HG03175 (cell line): ENCODE results near the gene DIAPH2.

Experiments
- ATAC-seq: cut with Tn5 transposase; IDR thresholded peaks from one replicate; pipeline ENCODE4 v1.9.1; 2021; ENCODE audit warnings: mild to moderate bottlenecking, moderate library complexity; ENCODE audit not compliant: unreplicated experiment

Gene DIAPH2

DNA sequence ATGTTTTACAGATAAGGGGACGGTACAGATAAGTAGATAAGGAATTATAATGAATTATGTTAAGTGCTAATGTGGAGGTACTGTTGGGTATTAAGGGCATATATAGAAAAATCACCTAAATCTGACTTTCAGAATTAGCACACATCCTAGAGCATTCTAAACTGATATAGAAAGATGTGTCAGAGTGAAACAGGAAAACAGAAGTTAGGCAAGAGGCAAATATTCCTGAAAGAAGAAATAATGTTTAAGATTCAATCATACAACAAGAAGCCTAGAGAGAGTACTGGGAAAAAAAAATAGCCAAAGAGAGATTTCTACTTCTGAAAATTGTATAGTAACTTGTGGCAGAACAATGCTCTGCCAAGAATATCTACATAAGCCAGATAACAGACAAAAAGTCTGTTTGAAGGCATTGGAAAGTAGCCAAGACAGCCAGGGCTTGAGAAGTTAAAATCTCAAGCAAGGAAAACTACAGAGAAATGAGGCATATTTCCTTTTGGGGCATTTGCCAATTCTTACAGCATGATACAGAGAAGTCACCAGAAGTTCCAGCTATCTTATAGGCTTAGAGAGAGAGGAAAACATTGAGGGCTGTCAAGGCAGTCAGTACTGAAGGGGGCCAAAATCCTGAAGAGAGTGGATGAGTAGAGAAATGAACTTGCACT lies 845.0 kb downstream of the DIAPH2 start:
- ATAC-seq = no peak

DNA sequence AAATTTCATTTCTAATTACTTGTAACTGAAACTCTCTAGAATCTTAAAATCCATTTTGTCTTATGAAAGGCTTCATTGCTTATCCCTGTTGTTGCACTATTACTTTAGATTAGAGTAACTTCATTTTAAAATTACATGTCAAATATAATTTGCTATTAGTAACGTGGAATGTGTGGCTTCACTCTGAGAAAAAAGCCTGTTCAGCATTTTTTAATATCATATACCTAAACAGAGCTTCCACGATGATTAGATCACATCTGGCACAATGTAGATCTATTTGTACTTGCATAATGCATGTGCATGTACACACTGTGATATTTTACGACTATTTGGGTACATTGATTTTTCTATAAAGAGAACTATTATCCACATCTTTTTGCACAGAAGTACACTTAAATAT lies 847.2 kb downstream of the DIAPH2 start:
- ATAC-seq = no peak

- no peak for ATAC-seq
Observed at GRCh38 chrX:97538745-97539144, 854.1 kb downstream of the DIAPH2 start.

DNA sequence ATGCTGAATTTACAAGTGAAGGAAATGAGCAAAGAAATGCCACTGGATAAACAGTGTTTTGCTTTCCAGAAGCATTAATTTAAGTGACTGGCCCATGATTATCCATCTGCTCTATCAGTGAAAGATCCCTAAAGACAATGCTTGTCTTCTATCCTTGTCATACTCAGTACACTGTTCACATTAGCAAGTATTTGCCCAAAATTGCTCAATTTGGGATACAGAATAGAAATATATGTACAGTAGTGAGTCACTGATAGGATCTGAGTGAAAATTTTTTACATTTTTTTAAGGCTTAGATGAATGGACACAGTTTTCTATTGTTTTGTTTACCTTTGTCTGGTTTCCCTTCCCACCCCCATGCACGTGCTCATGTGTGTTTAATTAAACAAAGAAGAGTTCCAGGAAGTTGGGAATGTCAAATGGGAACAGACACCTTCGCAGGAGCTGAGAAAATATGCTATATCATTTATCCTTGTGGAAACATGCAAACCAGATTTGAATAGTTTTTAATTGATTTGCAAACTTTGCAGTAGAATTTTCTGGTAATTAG lies 855.4 kb downstream of the DIAPH2 start:
- no peak for ATAC-seq

DNA sequence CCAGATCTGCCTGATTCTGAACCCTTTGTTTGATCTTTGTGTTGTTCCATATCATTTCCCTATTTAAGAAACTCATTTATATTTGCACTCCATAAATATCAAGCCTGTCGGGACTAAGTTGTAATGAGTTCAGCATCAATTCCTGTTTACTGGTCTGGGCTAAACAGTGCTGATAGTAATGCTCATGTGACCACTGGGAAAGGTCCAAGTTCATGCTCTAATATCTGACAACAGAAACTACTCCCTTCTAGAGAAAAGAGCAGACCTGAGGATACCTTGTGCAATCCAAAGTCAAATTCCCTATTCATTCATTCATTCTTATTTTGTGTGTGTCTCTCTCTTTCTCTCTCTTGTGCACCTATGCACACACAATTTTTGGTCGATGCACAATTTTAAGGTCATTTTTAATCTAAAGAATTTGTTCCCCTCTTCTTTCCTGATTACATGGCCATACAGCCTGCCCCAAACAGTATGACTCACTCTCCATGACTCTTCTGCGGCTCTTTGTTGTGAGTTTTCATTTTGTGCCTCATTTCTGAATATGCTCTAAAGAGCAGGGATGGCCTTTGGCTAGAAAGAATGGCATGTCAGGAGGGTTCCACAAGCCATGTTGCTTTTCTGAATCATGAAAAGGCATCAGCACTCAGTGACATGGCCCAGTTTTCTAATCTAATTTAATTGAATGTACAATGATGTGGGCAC lies 863.4 kb downstream of the DIAPH2 start:
- no peak for ATAC-seq

DNA sequence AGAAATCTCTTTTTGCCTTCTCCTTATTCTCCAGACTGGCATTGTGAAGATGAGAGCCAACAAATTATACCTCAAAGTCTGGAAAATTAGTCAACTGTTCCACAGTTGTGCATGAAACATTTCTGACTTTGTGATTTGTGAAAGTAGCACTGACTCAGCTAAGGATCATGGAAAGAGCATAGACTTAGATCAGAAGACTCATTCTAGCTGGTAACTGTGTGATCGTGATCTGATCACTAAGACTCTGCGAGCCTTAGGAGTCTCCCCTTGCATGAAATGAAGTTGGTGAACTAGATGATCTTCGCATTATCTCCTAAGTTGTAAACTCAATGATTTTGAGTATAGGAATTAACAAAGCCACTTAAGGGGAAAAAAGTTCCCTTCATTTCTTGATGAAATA lies 867.2 kb downstream of the DIAPH2 start:
- ATAC-seq = no peak

- no peak for ATAC-seq
Observed at GRCh38 chrX:97553833-97554232, 869.2 kb downstream of the DIAPH2 start.

GRCh38 chrX:97556359-97556758 lies 871.7 kb downstream of the DIAPH2 start:
- no peak for ATAC-seq

- peak; percentile 99 for ATAC-seq
Observed at GRCh38 chrX:97563531-97564133, 879.0 kb downstream of the DIAPH2 start.

DNA sequence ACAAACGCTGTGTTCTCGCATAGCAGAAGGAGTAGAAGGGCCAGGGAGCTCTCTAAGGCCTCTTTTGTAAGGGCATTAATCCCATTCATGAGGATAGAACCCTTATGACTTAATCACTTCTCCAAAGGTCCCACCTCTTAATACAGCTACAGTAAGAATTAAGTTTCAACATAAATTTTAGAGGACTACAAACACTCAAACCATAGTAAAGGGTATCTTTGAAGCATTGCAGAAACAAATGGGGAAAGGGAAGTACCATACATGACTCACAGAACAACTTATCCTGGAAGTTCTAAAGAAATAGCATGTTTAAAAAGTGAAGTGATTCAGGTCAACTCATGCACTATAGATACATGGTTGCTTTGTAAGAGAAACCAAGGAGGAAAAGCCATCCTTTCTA lies 879.9 kb downstream of the DIAPH2 start:
- no peak for ATAC-seq

GRCh38 chrX:97587171-97587570 lies 902.5 kb downstream of the DIAPH2 start:
- ATAC-seq = no peak

DNA sequence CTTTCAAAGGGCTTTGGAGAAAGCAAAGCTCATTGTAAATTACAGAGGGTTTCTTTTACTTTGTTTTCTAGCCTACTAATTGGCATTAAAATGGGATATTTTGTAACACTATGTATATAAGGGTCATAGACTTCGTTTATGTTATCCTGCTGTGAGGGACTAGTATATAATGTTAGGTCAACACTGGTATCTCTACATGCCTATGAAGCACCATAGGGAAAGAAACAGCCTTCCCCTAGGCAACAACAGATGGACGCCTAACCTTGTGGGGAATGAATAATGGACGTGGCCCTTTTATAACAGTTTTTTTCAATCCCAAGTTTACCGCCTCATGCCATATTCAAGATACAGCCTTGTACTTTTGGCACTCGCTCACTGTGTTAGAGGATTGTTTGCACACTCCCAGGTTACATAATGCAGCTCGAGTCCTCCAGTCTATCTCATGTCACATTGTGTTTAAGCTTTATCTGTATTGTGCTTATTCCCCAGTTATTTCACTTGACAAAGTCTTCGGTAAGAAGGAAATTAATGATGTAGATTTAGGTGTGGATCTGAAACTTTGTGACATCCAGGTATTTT lies 910.1 kb downstream of the DIAPH2 start:
- ATAC-seq = no peak

DNA sequence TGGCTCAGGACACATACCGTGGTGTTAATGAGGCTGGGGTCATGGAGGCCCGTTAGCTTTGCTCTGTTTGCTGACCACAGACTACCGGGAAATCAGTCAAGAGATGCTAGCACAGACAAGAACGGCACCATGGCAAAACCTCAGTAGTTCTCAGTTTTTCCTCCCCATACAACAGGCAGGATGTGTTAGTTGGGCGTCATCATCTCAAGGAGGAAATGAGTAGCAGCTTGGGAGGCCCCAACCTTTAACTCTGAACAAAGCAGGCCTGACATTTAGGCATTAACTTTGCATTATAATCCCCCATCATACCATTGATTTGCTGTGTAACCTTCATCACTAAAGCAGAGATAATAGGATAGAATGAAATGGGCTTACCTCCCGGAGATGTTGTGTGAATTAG lies 913.3 kb downstream of the DIAPH2 start:
- ATAC-seq = no peak

DNA sequence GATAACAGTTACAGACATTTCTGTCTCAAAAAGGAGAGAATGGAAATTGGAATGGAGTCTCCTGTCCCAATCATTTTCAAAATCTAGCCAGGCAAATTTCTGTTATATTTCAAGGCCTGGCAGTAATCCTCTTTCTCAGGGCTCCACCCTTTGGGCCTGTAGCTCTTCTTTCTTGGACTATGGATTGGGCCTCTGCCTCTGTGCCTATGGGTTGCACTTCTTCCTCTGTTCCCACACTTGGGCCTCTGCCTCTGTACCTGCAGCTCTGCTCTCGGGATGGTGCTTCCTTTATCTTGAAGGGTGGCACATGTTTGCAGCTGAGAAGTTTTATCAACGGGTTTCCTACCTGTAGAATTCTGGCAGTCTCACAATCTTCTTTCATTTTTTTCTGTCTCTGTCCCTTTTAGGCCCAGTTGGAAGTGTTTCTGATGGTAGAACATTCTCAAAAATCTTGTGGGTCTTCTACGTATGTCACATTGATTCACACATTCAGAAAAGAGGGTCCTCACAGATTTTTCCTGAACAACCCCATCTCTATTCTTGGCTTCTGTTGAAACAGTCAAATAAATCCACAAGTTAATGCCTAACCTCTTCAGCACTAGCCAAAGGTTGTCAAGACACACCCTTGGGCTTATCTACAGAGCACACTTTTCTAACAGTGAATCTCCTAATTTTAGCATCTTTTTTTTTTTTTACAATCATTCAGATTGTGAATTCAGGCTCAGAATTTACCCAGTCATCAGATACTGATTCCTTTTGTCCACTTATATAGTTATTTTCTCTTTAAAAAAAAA lies 918.0 kb downstream of the DIAPH2 start:
- no peak for ATAC-seq

GRCh38 chrX:97605271-97605670 lies 920.6 kb downstream of the DIAPH2 start:
- no peak for ATAC-seq

DNA sequence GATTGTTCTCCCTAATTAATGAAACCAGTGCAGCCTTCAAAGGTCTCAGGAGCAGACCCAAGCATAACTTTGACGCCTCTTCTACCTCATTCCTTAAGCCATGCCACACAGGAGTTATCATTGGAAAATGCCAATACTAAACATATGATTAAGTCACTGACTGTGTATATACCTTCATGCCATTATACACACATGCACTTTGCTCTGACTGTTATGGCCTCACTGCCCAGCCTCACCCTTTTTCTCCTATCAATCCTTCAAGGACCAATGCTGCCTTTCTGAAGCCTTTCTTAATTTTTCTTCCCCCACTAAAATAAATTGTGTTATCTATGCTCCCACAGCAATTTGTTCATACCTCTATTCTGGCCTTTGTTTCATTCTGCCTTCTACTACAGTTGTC lies 924.7 kb downstream of the DIAPH2 start:
- ATAC-seq = no peak

DNA sequence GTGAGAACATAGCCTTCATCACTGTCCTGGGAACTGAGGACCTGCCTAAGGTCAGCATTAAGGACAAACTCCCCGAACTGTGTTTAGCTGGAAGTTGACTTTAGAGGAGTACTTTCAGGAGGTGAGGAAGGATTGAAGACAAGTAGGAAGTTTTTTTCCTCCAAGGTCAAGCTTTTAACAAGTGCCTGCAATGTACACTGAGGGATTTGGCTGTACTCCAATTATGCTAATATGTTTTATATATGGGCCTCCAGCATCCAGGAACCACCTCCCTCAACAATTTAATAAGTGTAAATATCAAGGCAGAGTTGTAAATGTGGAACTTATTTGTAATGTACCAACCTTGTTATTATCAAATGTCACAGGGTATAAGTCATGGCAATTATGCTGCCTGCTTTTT lies 925.3 kb downstream of the DIAPH2 start:
- ATAC-seq = no peak

GRCh38 chrX:97616883-97617530 lies 932.4 kb downstream of the DIAPH2 start:
- ATAC-seq = peak; percentile 98

GRCh38 chrX:97619499-97619898 lies 934.9 kb downstream of the DIAPH2 start:
- no peak for ATAC-seq

DNA sequence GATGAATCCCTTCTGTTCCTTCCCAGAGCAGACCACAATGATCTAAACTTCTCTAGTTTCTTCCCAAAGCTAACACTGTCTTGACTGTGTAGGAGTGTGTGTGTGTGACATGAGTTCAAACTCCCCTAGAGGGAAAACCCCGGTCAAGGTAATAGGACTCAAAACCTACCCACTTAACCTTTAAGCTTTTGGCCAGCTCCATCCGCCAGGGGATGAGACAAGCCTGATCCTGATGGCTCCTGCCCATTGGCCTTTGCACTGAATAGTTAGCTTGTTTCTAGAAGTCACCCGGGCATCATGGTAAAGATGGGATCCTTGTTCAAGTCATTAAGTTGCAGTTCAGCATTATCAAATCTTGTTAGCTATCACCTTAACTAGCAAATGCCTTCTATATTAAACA lies 937.5 kb downstream of the DIAPH2 start:
- ATAC-seq = no peak
